Endothelial cell (in vitro differentiated cells): ENCODE results near the gene FAM43B. TPM values are rescaled to one million over a fixed set of nuclear protein-coding genes. Genes with fewer than 3 reads are reported as not detected.

Experiments used
- DNase-seq: peaks from one replicate; pipeline ENCODE4 v3.0.0; 2021; ENCODE audit warnings: low spot score
- H3K27ac Mint-ChIP-seq: one replicate; pipeline ENCODE4 v1.8.0; 2021; ENCODE audit warnings: mixed read lengths, inconsistent platforms; ENCODE audit not compliant: unreplicated experiment
- H3K27me3 Mint-ChIP-seq: one replicate; pipeline ENCODE4 v1.8.0; 2021; ENCODE audit warnings: mild to moderate bottlenecking, moderate library complexity, mixed read lengths, inconsistent platforms; ENCODE audit not compliant: unreplicated experiment
- H3K36me3 Mint-ChIP-seq: one replicate; pipeline ENCODE4 v1.8.0; 2021; ENCODE audit warnings: mild to moderate bottlenecking, low read depth, mixed read lengths, inconsistent platforms; ENCODE audit not compliant: unreplicated experiment
- H3K4me1 Mint-ChIP-seq: one replicate; pipeline ENCODE4 v1.8.0; 2021; ENCODE audit warnings: mild to moderate bottlenecking, mixed read lengths, inconsistent platforms; ENCODE audit not compliant: unreplicated experiment
- H3K4me3 Mint-ChIP-seq: one replicate; pipeline ENCODE4 v1.8.0; 2021; ENCODE audit warnings: mild to moderate bottlenecking, mixed read lengths, inconsistent platforms; ENCODE audit not compliant: unreplicated experiment
- H3K9me3 Mint-ChIP-seq: one replicate; pipeline ENCODE4 v1.8.0; 2021; ENCODE audit warnings: mixed read lengths, inconsistent platforms; ENCODE audit not compliant: unreplicated experiment
- CTCF ChIP-seq: fragments of 200-600 bp; sonication (generic); IDR thresholded peaks from one replicate; pipeline ENCODE4 v1.5.0; 2021; ENCODE audit warnings: antibody characterized with exemption; ENCODE audit not compliant: unreplicated experiment
- total RNA-seq: library from RNA; stranded (reverse); fragmentation: NEBNext Ultra II Directional; extraction: Animal tissue kit (Norgen Biotek cat#: 25700); gene quantifications from one replicate; pipeline ENCODE4 v1.2.1, GENCODE V29; 2021; ENCODE audit not compliant: unreplicated experiment

Gene FAM43B
- total RNA-seq, 1 donor from 2014 or later = 1.7 TPM

- Mint-ChIP-seq H3K27me3 (peaks cover 8% of the 10 kb centered on the region), H3K27ac (no peak overlapping the region), H3K9me3 (no peaks in the 10 kb centered on the region), H3K4me1 (peaks cover 16% of the 10 kb centered on the region), H3K4me3 (no peak overlapping the region), H3K36me3 (no peaks in the 10 kb centered on the region)
- no peak for DNase-seq
- TF ChIP-seq CTCF = no peak
These were observed 34.7 kb downstream of the FAM43B start for GRCh38 chr1:20586953-20587660.

GRCh38 chr1:20587661-20588053 lies 35.3 kb downstream of the FAM43B start:
- Mint-ChIP-seq H3K4me1 (peaks cover 16% of the 10 kb centered on the region), H3K9me3 (no peaks in the 10 kb centered on the region), H3K27ac (no peak overlapping the region), H3K4me3 (no peak overlapping the region), H3K36me3 (no peaks in the 10 kb centered on the region), H3K27me3 (peaks cover 8% of the 10 kb centered on the region)
- TF ChIP-seq CTCF = no peak
- no peak for DNase-seq

GRCh38 chr1:20588634-20589225 lies 36.4 kb downstream of the FAM43B start, which contains the start of gene CDA:
Gene CDA, plus strand, starts transcription at chr1:20589097. Its CDS starts 33 bp downstream, at chr1:20589130.
- Mint-ChIP-seq H3K4me3 (no peak within 1 kb of the TSS), H3K27ac (no peak within 1 kb of the TSS), H3K9me3 (no peaks in the 10 kb centered on the region), H3K4me1 (peaks cover 16% of the 10 kb centered on the region), H3K27me3 (peaks cover 9% of the 10 kb centered on the region), H3K36me3 (no peaks in the 10 kb centered on the region)
- no peak for TF ChIP-seq CTCF
- DNase-seq = no peak

- no peaks in the 10 kb centered on the region for H3K9me3 Mint-ChIP-seq
- no peak overlapping the region for H3K4me3 Mint-ChIP-seq
- no peak for DNase-seq
- H3K27ac Mint-ChIP-seq = no peak overlapping the region
- H3K4me1 Mint-ChIP-seq = peaks cover 16% of the 10 kb centered on the region
- peaks cover 11% of the 10 kb centered on the region for H3K27me3 Mint-ChIP-seq
- no peaks in the 10 kb centered on the region for H3K36me3 Mint-ChIP-seq
- no peak for TF ChIP-seq CTCF
These were observed 37.2 kb downstream of the FAM43B start for GRCh38 chr1:20589331-20590278.
